ENCODE data around the gene DCHS2.

Gene DCHS2

DNA sequence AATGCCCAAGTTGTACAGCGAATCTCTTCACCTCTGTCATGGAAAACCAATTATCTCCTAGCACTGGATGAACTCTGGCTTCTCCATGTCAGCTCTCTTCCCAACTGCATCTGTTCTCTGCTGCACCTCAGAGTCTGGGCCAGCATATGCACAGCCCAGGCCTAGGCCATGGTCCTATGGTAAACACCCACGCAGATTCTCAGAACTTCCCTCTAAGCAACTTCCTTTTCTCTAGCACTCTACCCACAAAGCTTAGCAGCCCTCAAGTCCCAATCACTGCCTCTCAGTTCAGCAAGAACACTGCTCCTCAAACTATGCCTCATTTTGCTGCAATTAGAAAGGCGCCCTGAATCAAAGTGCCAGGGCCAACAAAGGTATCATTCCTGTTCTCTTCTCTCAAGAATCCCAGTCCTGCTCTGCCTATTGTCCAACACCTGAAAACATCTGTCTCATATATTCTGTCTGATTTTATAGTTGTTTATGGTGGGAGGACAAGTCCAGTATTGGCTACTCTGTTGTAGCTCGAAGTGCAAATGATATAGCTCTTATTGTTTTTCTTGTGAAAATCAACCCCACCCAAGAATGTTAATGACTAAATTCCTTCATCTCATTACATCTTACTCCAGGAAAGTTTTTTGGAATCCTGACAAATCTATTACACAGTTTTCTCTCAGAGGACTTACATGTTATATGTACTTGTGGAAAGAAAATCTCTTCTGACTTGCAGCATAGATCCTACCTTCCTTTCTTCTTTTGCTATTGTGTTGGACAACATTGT is 85.4 kb downstream of the DCHS2 start:
- FAIRE-seq (peak; percentile 28), DNase-seq (ENCODE audit: insufficient read length, low spot score) (no peak)

DNA sequence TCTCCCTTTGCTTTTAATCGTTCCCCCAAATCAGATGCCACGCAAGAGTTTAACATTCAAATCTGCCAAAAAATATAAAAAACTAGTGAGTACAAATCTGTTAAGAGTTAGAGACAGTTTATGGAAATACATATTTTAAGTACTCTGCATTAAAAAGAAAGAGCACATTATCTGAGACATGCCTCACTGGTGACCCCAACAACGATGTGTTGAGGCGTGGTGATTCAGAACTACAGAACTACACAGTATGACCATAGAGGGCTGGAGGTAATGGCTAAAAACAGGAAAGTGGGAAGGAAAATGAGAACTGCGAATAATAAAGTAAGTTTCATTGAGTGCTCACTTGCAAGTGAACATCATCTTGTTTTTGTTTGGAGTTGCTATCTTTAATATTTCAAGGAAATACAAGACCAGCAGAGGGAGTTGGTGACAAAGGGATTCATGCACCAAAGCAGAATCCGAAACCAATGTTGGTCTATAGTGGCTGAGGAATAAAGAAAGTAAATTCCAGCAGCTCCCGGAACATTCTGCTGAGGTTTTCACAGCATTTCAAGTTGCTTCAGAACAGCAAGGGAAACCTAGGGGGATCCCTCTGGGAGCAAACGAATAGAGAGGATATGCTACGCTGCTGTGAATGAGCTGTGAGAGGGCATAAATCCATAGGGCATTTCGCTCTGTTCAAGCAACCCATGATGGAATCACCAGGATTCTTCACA is 92.2 kb downstream of the DCHS2 start:
- DNase-seq (ENCODE audit: insufficient read length, low spot score), result no peak
- FAIRE-seq, result no peak

DNA sequence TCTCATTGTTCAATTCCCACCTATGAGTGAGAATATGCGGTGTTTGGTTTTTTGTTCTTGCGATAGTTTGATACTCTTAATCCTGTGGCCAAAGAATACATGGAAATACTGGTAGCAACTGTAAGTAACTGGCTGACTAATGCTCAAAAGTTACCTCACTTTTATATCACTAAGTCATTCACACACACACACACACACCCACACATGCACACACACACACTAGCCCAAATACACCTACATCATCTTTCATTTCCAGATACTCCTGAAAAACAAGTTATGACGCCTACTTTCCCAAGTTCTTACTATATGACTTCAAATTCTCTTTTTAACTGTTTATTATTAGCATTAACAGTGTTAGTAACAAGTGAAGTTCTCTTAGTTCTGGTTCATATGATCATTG is 101.3 kb downstream of the DCHS2 start:
- no peak for FAIRE-seq
- no peak for DNase-seq (ENCODE audit: insufficient read length, low spot score)

DNA sequence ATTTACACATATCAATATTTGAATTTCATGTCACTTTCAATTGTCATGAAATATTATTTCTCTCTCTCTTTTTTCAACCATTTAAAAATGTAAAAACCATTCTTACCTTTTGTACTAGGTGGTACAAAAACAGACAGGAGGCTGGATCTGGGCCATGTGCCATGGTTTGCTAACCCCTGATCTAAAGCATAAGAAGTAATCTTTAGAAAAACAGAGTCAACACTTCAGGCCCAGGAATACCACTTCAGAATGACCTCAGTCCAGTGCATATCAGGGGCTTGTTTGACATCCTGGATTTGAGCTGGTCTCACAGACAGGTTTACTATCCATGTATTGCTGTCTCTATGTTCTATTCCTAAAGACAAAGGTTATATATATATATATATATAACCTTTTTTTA is 102.5 kb downstream of the DCHS2 start:
- DNase-seq (ENCODE audit: insufficient read length, low spot score), result no peak
- no peak for FAIRE-seq

DNA sequence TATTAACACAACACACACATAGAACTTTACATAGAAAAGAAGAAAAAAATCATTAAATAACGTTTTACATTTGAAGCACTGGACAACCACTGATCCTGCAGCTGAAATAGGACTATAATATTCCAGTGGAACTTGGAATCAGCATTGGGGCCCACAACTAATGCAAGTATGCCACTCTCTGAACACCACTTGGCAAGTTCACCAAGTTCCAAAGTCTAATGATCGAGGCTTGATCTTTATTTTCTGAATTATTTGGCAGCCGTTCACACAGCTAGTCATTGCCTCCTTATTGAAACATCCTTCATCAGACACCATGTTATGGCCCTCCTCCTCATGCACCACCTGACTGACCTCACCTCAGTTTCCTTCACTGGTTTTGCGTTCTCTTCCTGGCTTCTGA is 107.6 kb downstream of the DCHS2 start:
- DNase-seq (ENCODE audit: insufficient read length, low spot score) (no peak), FAIRE-seq (no peak)

DNA sequence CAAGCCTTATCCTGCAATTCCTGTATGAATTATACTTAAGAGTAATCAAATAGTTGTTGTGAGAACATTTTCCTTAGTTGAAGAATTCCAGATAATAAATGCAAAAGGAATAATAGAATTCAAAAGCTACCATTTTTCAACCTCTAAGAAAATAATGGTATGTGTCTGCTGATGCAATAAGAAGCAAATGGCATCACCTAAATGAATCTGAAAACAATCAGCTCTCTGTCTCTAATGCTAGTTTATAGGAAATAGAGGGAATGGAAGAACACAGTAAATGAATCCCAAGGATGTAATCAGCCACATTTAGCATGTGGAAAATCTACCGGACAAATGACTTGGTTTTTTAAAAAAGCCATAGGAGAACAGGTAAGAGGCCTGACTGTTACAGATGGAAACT is 115.1 kb downstream of the DCHS2 start:
- DNase-seq (ENCODE audit: insufficient read length, low spot score) (no peak), FAIRE-seq (no peak)

DNA sequence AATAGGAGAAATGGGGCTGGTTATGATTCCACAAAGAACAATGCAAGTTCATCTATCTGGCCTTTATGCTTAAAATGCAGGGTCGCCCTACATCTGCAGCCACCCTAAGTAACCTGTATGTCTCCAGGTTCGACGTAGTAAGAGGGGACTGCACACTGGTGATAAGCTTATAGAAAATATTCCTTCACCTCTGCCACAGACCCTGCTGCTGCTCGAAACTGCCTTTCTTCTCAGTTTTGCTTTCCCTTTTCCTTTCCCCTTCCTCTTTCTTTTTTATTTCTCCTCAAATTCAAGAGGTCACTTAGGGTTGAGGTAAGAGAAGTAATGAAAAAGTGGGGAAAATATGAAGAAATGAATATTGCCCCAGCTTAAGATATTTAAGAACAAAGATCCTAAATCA is 123.5 kb downstream of the DCHS2 start:
- FAIRE-seq (peak; percentile 39), DNase-seq (ENCODE audit: insufficient read length, low spot score) (no peak)

DNA sequence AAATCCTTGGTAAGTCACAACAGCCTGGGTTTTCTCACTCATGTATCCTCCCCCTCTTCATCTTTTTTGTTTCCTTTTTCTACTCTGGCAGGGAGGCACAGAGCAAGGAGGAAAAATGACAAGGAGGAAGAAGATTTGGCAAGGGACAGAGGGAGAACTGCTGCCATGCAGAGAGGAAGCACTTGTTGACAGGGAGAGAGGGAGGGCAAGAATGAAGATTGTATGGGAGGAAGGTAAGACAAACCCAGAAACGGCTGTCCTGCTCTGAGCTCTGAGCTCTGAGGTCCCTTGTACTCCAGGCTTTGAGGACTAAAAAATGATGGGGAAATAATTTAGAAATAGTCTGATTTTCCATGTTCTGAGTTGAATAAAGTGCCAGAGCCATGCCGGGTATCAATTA is 123.9 kb downstream of the DCHS2 start:
- FAIRE-seq (peak; percentile 84), DNase-seq (ENCODE audit: insufficient read length, low spot score) (no peak)

DNA sequence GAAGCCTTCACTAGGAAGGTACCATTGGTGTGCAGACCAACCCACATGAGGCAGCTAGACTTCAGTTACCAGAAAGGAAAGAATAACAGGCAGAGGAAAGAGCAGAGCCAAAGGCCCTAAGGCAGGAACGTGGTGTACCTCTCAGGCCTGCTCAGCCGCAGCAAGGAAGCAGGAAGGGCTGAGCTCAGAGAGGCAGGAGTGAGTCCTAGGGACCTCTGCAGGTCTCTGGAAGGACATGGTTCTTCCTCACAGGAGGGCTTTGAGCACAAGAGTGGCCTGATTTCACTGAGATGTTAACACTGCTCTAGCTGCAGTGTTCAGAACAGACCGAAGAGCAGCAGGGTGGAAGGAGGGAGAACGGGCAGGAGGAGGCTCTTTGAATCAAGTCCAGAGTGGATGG is 124.6 kb downstream of the DCHS2 start:
- DNase-seq (ENCODE audit: insufficient read length, low spot score) (no peak), FAIRE-seq (no peak)

DNA sequence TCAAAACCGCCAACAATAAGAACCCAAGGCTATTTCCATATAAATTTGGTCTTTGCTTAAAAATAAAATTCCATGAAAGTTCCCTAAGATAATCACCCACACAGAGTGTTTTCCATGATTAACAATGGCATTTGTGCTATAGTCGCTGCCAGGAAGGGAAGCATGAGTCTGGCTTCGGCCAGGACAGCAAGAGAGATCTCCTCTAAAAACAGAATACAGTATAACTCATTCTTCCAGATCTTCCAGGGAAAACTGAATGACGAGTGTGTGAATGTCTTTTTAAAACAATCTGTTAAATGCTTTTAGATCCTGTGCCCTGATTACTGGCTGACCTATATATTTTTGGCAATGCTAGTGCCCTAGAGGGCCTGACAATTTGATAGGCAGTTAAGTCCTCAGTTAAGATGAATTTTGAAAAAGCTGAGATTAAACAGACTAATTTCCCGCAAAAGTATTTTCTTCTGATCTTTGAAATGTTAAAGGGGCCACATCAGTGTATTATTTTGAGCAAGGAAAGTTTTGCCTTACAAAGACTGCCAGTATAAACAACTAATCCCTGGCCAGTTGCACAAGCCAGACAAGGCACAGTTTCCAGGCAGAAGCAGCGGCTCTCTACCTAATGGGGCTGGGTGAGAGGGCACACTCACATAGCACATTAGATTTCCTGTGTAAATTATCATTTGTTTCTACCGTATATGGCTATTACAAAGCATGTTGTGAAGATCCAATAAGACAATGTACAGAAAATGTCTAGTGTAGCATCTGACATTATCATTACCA is 127.3 kb downstream of the DCHS2 start:
- DNase-seq (ENCODE audit: insufficient read length, low spot score) (no peak), FAIRE-seq (no peak)

DNA sequence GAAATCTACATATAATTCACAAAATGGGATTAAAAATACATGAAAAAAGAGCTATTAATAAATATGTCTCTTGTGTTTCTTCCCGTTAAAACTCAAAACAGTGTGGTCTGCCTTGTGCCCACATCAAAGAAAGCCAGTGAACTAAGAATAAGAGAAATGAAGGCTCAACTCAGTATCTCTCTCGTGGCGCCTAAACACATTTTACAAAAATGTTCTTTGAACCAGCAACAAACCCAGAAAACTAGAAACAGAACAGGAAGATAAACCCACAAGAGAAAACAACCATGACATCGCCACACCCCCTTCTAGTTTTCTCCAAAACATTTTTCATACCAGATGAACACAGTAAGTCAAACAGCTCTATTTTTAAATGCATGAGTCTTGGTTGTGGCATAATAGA is 130.1 kb downstream of the DCHS2 start:
- peak; percentile 14 for FAIRE-seq
- DNase-seq (ENCODE audit: insufficient read length, low spot score), result no peak

DNA sequence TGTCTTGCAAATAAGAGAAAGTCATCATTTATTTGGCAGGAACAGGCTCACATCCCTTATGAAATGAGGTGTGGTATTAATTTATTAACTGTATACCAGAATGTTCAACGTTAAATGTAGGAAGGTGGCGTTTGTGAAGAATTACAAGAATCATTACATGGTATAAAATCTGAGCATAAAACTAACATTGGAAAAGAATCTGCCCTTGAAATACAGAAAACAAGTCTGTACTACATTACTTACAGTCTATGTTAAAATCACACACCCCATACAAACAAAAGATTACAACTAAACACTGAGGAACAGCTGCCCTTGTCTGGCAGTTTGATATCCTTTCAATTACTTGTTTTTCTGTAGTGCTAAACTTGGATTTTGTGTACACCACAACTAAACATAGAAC is 131.1 kb downstream of the DCHS2 start:
- DNase-seq (ENCODE audit: insufficient read length, low spot score) (no peak), FAIRE-seq (peak; percentile 69)

DNA sequence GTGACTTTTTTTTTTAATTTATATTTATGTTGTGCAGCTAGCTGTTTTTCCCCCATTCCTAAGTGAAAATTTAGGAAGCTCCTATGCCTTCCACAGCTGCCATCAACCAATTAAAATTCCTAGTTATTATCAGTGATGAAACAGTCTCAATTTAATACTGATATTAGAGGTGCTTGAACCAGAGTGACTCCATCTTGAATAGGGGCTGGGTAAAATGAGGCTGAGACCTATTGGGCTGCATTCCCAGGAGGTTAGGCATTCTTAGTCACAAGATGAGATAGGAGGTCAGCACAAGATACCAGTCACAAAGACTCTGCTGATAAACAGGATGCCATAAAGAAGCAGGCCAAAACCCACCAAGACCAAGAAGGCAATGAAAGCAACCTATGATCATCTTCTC is 136.7 kb downstream of the DCHS2 start:
- FAIRE-seq, result no peak

DNA sequence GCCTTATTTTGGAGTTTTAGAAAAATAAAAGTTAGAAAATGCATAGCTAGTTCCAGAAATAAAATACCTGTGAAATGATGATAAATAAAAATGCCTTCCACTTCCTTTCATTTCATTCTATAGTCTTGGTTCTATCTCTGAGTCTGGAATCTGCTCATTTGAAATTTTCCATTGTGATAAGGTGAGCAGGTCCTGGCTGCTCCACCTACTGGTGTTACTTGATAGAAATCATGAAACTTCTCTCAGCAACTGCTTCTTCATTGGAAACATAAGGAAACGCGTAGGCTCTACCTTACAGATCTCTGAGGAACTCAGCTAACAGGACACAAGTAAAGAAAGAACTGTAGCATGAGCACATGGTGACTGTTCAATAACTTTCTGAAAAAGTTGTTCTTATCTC is 141.8 kb downstream of the DCHS2 start:
- peak; percentile 60 for FAIRE-seq
- no peak for DNase-seq (ENCODE audit: insufficient read length, low spot score)

More for the DNA sequence above, 136.7 kb downstream of the DCHS2 start:
- no peak for DNase-seq (ENCODE audit: insufficient read length, low spot score)

DNA sequence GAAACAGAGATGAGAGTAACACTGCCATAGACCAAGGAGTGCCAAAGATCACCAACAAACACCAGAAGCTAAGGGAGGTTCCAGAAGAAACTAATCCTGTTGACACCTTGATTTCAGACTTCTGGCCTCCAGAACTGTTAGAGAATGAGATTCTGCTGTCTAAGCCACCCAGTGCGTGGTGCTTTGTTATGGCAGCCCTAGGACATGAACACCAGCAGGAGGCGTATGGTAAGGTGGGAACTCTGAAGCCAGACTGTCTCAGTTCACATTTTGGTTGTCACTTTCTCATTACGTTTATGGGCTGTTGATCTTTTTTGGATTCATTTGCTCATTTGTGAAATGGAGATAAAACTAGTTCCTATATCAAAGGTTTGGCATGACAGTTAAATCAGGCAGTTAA is 142.9 kb downstream of the DCHS2 start:
- no peak for DNase-seq (ENCODE audit: insufficient read length, low spot score)
- FAIRE-seq, result no peak

DNA sequence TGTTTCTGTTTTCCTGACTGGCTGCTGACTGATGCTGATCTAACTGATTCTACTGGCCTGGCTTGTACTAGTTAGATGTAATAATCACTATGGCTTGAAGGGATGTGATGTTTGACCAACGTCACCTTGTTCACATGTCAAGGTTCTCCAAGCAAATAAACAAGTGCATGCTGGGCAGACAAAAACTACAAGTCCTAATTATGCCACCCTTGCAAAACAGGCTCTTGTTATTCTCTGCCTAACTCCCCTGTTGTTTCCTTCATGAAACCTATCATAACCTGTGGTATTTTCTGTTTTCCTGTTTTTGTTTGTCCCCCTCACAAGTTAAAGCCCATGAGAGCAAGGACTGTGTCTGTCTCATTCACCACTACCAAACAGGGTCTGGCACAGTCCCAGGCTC is 146.2 kb downstream of the DCHS2 start:
- FAIRE-seq, result no peak
- no peak for DNase-seq (ENCODE audit: insufficient read length, low spot score)

DNA sequence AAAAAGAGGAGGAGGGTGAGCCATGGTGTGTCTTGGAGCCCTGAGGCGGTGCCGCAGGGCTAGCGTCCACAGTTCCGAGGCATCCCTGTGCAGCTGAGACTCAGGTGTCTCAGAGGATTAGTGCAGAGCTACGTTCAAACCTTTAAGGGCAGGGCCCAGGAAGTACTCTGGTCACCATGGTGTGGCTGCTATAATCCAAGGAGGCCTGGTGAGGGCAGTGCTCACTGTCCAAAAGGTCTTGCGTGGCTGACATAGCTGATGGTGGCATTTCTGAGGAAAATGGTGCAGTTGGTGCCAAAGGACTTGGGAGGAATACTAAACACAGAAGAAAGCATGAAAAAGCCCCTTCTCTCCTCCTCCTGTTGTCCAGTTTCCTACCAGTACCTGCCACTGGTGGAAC is 146.9 kb downstream of the DCHS2 start:
- no peak for FAIRE-seq
- no peak for DNase-seq (ENCODE audit: insufficient read length, low spot score)

DNA sequence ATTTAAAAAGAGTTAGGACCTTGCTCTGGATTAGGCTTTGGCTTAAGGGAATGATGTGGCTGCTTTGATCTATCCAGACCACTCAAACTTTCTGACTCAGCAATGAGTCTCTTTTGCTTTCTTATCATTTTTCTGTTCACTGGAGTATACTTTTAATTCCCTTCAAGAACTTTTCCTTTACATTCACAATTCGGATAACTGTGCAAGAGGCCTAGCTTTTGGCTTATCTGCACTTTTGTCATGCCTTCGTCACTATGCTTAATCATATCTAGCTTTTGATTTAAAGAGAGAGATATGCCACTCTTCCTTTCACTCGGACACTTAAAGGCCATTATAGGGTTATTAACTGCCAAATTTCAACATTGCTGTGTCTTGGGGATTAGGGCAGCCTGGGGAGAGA is 147.9 kb downstream of the DCHS2 start:
- DNase-seq (ENCODE audit: insufficient read length, low spot score) (no peak), FAIRE-seq (no peak)

DNA sequence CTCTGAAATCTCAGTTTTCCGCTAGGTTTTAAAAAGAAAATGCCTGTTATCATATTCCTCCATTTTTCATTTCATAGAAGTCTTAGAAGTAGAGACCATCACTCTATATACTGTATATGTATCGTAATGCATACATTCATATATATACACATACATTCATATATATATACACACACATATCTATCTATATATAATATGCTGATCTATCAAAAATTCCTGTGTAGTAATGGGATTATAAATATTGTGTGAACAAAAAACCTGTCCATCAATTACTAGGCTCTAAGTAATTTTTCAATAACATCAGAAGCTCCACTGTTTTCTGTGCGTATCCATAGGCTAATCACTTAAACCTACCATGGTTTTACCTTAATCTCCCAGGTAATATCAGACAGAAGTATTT is 150.2 kb downstream of the DCHS2 start:
- no peak for FAIRE-seq

DNA sequence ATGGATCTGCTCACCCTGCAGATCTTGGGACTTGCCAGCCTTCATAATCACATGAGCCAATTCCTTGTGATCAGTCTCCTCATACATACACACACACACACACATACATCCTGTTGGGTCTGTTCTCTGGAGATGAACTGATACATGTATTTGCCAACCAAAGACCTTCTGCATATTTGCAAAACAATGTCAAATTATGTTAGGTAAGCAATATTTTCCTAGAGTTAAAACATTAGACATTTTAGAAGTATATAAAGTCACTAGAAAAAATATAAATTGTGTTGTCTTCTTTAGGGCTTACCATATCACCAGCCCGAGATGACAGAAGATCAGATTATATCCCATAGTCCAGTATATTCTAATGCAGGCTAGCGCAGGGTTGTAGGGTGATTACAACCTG is 156.0 kb downstream of the DCHS2 start:
- FAIRE-seq (no peak), DNase-seq (ENCODE audit: insufficient read length, low spot score) (no peak)

More for the DNA sequence above, 150.2 kb downstream of the DCHS2 start:
- no peak for DNase-seq (ENCODE audit: insufficient read length, low spot score)

DNA sequence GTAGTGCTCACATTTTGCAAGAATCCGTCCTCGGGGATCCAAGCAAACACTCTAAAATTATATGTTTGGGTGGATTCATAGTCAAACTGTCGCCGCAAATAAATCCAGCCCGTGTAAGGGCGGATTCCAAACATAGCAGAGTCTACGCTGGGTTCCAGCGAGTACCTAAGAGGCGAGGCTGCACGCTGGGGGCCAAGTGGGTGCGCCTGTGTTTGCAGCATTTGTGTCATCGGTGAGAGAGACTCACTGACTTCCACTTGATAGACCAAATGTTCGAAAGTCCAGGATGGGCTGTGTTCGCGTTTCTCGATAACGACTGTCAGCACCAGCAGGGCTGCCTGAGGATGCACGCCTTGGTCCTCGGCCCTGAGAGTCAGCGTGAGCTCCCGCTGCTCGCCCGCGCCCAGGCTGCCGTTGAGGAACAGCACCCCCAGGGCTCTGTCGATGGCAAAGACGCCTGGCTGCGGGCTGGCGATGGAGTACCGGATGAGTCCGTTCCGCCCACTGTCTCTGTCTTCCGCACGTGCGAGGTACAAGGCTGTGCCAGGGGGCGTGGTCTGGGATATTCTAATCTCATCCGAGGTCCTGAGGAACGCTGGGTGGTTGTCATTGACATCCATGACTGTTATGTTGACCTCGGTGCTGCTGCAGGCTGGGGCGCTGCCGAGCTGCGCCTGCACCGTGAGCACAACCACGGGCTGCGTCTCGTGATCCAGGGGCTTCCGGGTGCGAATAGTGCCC is 158.7 kb downstream of the DCHS2 start:
- peak; percentile 8 for DNase-seq (ENCODE audit: insufficient read length, low spot score)
- peak; percentile 56 for FAIRE-seq
